GM23338 (cell line): ENCODE measurements around the gene NOP56. TPM values are rescaled to one million over a fixed set of nuclear protein-coding genes. Genes with fewer than 3 reads are reported as not detected.

Source experiments
- ATAC-seq: fragments of 200-7000 bp; cut with Tn5 transposase; 3 replicates; pipeline ENCODE4 v1.9.1; 2020
- DNase-seq: peaks from one replicate; pipeline ENCODE4 v3.0.0-alpha.2; 2015; ENCODE audit warnings: low spot score
- H2AFZ ChIP-seq: fragments of 200-600 bp; sonication (generic); 2 replicates; pipeline ENCODE4 v1.8.0; 2016; ENCODE audit warnings: antibody characterized with exemption, mild to moderate bottlenecking, moderate library complexity
- H3F3A ChIP-seq: fragments of 200-600 bp; sonication (generic); replicated peaks from 2 replicates; pipeline ENCODE4 v1.8.0; 2017; ENCODE audit warnings: antibody characterized with exemption, mixed run types, low read depth
- H3K27ac ChIP-seq: fragments of 200-600 bp; sonication (generic); 2 replicates; pipeline ENCODE4 v1.6.1; 2016; ENCODE audit warnings: low read depth
- H3K27me3 ChIP-seq: fragments of 200-600 bp; sonication (generic); 2 replicates; pipeline ENCODE4 v1.8.0; 2016; ENCODE audit warnings: mild to moderate bottlenecking, mixed run types, moderate library complexity; ENCODE audit not compliant: insufficient read depth
- H3K36me3 ChIP-seq: fragments of 200-600 bp; sonication (generic); 2 replicates; pipeline ENCODE4 v1.8.0; 2016; ENCODE audit warnings: mild to moderate bottlenecking; ENCODE audit not compliant: insufficient read depth
- H3K4me1 ChIP-seq: fragments of 200-600 bp; sonication (generic); 2 replicates; pipeline ENCODE4 v1.8.0; 2016; ENCODE audit warnings: mild to moderate bottlenecking, moderate library complexity; ENCODE audit not compliant: insufficient read depth
- H3K4me2 ChIP-seq: fragments of 200-600 bp; sonication (generic); 2 replicates; pipeline ENCODE4 v1.7.1; 2017; ENCODE audit warnings: mixed run types
- H3K4me3 ChIP-seq: fragments of 200-600 bp; sonication (generic); 2 replicates; pipeline ENCODE4 v1.6.1; 2016; ENCODE audit warnings: mixed run types
- H3K79me2 ChIP-seq: fragments of 200-600 bp; sonication (generic); replicated peaks from 2 replicates; pipeline ENCODE4 v1.8.0; 2017; ENCODE audit warnings: mild to moderate bottlenecking; ENCODE audit not compliant: insufficient read depth
- H3K9me2 ChIP-seq: fragments of 200-600 bp; sonication (generic); 2 replicates; pipeline ENCODE4 v1.8.0; 2017; ENCODE audit not compliant: insufficient read depth
- H4K20me1 ChIP-seq: fragments of 200-600 bp; sonication (generic); replicated peaks from 2 replicates; pipeline ENCODE4 v1.8.0; 2017; ENCODE audit warnings: mild to moderate bottlenecking; ENCODE audit not compliant: insufficient read depth
- H3K27ac Mint-ChIP-seq: 2 replicates; pipeline ENCODE4 v1.8.0; 2020; ENCODE audit warnings: inconsistent platforms, mild to moderate bottlenecking, moderate library complexity, mixed read lengths
- H3K27me3 Mint-ChIP-seq: 3 replicates; pipeline ENCODE4 v1.8.0; 2022; ENCODE audit warnings: low read depth, mild to moderate bottlenecking, moderate library complexity, mixed read lengths, inconsistent platforms; ENCODE audit not compliant: insufficient read depth, poor library complexity
- H3K36me3 Mint-ChIP-seq: 3 replicates; pipeline ENCODE4 v1.8.0; 2021; ENCODE audit warnings: low read depth, mild to moderate bottlenecking, inconsistent platforms, moderate library complexity, mixed read lengths
- H3K4me1 Mint-ChIP-seq: 3 replicates; pipeline ENCODE4 v1.8.0; 2020; ENCODE audit warnings: mild to moderate bottlenecking, inconsistent platforms, mixed read lengths
- H3K4me3 Mint-ChIP-seq: 3 replicates; pipeline ENCODE4 v1.8.0; 2021; ENCODE audit warnings: moderate library complexity, mild to moderate bottlenecking, inconsistent platforms, mixed read lengths
- H3K9me3 Mint-ChIP-seq: 3 replicates; pipeline ENCODE4 v1.8.0; 2020; ENCODE audit warnings: moderate library complexity, mild to moderate bottlenecking, inconsistent platforms, mixed read lengths
- CREB1 ChIP-seq: fragments of 250-450 bp; sonication (Bioruptor Pico); IDR thresholded peaks from 2 replicates; pipeline ENCODE4 v1.5.0; 2020; ENCODE audit warnings: low read depth, mild to moderate bottlenecking, moderate library complexity
- EZH2 ChIP-seq: fragments of 200-600 bp; sonication (generic); IDR thresholded peaks from one replicate; pipeline ENCODE4 v1.8.0; 2017; ENCODE audit warnings: antibody characterized with exemption, mild to moderate bottlenecking, low read depth; ENCODE audit not compliant: unreplicated experiment
- JUNB ChIP-seq: IDR thresholded peaks from one replicate; pipeline ENCODE4 v1.6.1; 2016; ENCODE audit warnings: antibody characterized with exemption; ENCODE audit not compliant: unreplicated experiment
- POLR2AphosphoS5 ChIP-seq: IDR thresholded peaks from 2 replicates; pipeline ENCODE4 v1.6.1; 2016; ENCODE audit warnings: antibody characterized with exemption, low read depth
- REST ChIP-seq: IDR thresholded peaks from one replicate; pipeline ENCODE4 v1.6.1; 2018; ENCODE audit warnings: antibody characterized with exemption; ENCODE audit not compliant: unreplicated experiment
- STAT1 ChIP-seq: IDR thresholded peaks from one replicate; pipeline ENCODE4 v1.6.1; 2016; ENCODE audit warnings: antibody characterized with exemption; ENCODE audit not compliant: unreplicated experiment
- ZNF331 ChIP-seq: fragments of 250-450 bp; sonication (Bioruptor Pico); IDR thresholded peaks from 2 replicates; pipeline ENCODE4 v1.5.0; 2020; ENCODE audit warnings: low read depth, mild to moderate bottlenecking, moderate library complexity
- ZNF462 ChIP-seq: fragments of 250-450 bp; sonication (Bioruptor Pico); IDR thresholded peaks from 2 replicates; pipeline ENCODE4 v1.5.0; 2020; ENCODE audit warnings: mild to moderate bottlenecking, moderate library complexity
- polyA plus RNA-seq: library from polyadenylated mRNA; unstranded; fragments of >200 nt; fragmentation: Nextera tagmentation; extraction: Ambion mirVana; gene quantifications from 2 replicates; pipeline ENCODE4 v1.2.1, GENCODE V29; 2016
- total RNA-seq: library from RNA; depleted of rRNA; stranded (reverse); fragments of >200 nt; shearing (Covaris generic); gene quantifications from 2 replicates; pipeline ENCODE4 v1.2.3, GENCODE V29; 2014

Gene NOP56
- total and polyA plus RNA-seq, 2 experiments from 2014 or later = 447 to 576 TPM

GRCh38 chr20:2703716-2704475 is 51.5 kb downstream of the NOP56 start:
- no peaks in the 10 kb centered on the region for H3K9me2 ChIP-seq
- no peak overlapping the region for H3K4me2 ChIP-seq
- Mint-ChIP-seq H3K4me3 (no peak overlapping the region), H3K36me3 (no peaks in the 10 kb centered on the region), H3K27ac (no peak overlapping the region), H3K9me3 (no peaks in the 10 kb centered on the region; the same call in 2 of the 3 replicates), H3K27me3 (peaks cover 54% of the 10 kb centered on the region), H3K4me1 (peaks cover 49% of the 10 kb centered on the region)
- H3K27me3 ChIP-seq = peaks cover 85% of the 10 kb centered on the region
- H3K79me2 ChIP-seq = no peaks in the 10 kb centered on the region
- ATAC-seq (no peak), DNase-seq (no peak)
- no peaks in the 10 kb centered on the region for H3F3A ChIP-seq
- peaks cover 51% of the 10 kb centered on the region for H3K4me1 ChIP-seq
- no peaks in the 10 kb centered on the region for H3K36me3 ChIP-seq
- H3K27ac ChIP-seq = no peak overlapping the region
- no peak overlapping the region for H3K4me3 ChIP-seq
- TF ChIP-seq ZNF331 (CRISPR knock-in tag) = no peak
- no peak for TF ChIP-seq POLR2AphosphoS5
- no peak for TF ChIP-seq CREB1 (CRISPR knock-in tag)
- TF ChIP-seq JUNB = no peak
- no peak for TF ChIP-seq EZH2
- no peak for TF ChIP-seq REST
- no peak for TF ChIP-seq STAT1
- TF ChIP-seq ZNF462 (CRISPR knock-in tag) = no peak
- peaks cover 3% of the 10 kb centered on the region; the same call in 1 of the 2 replicates for H4K20me1 ChIP-seq
- H2AFZ ChIP-seq = no peak overlapping the region
